Sigmoid colon (tissue), 7 donors: ENCODE measurements around the gene TAF1B. TPM values are rescaled to one million over a fixed set of nuclear protein-coding genes. Genes with fewer than 3 reads are reported as not detected.
"Not testable (repeated sequence)": the region's sequence is repeated elsewhere in the genome, so short reads cannot be mapped to it uniquely, and the experiment has no call there.

Experiments used
- DNase-seq: peaks from one replicate; pipeline ENCODE4 v3.0.0-alpha.2; 2019
- H3K27ac ChIP-seq, 4 donors: fragments of 200-600 bp; sonication (generic); one replicate each; pipeline ENCODE4 v1.5.1; 2016 to 2019; ENCODE audit warnings: mild to moderate bottlenecking in 1 of 4
- H3K27me3 ChIP-seq, 3 donors: fragments of 200-600 bp; sonication (generic); one replicate each; pipeline ENCODE4 v1.5.1; 2019; ENCODE audit warnings: mild to moderate bottlenecking in 1 of 3
- H3K36me3 ChIP-seq, 4 donors: fragments of 200-600 bp; sonication (generic); one replicate each; pipeline ENCODE4 v1.5.1; 2016 to 2019
- H3K4me1 ChIP-seq, 4 donors: fragments of 200-600 bp; sonication (generic); one replicate each; pipeline ENCODE4 v1.5.1; 2017 to 2019
- H3K4me3 ChIP-seq, 4 donors: fragments of 200-600 bp; sonication (generic); one replicate each; pipeline ENCODE4 v1.5.1; 2017 to 2019; ENCODE audit warnings: mild to moderate bottlenecking in 2 of 4, moderate library complexity in 1 of 4
- H3K9me3 ChIP-seq, 4 donors: fragments of 200-600 bp in 3 of 4; sonication (generic) in 3 of 4; one replicate each; pipeline versions ENCODE4 v1.5.1 to v1.6.1; 2013 to 2019
- CTCF ChIP-seq, 4 experiments: fragments of 450-650 bp in 3 of 4; fragments of 200-600 bp in 1 of 4; IDR thresholded peaks; one replicate each; pipeline ENCODE4 v1.5.1; 2016 to 2019; ENCODE audit warnings: antibody characterized with exemption in 4 of 4, mild to moderate bottlenecking in 3 of 4, moderate library complexity in 2 of 4
- EP300 ChIP-seq, 4 donors: sonication (generic); formaldehyde crosslinking; IDR thresholded peaks; one replicate each; pipeline ENCODE4 v1.6.1; 2017; ENCODE audit warnings: antibody characterized with exemption in 4 of 4
- POLR2A ChIP-seq, 2 donors: fragments of 450-650 bp; IDR thresholded peaks; one replicate each; pipeline ENCODE4 v1.6.1; 2016; ENCODE audit warnings: antibody characterized with exemption in 2 of 2, mild to moderate bottlenecking in 2 of 2, moderate library complexity in 2 of 2
- POLR2AphosphoS5 ChIP-seq, 4 donors: sonication (generic); formaldehyde crosslinking; IDR thresholded peaks; one replicate each; pipeline ENCODE4 v1.6.1; 2017; ENCODE audit warnings: antibody characterized with exemption in 4 of 4
- WGBS, 2 donors: extraction: QIAGEN DNeasy Blood & Tissue Kit; methylation state at CpG; one replicate each; pipeline ENCODE4 v1.1.7; 2013; 5-methylcytosine and 5-hydroxymethylcytosine counted together
- intact Hi-C: fragments of 100-400 bp; cut with DNase I; formaldehyde crosslinking; loops from one replicate; pipeline ENCODE4 v1.15.1; 2023
- polyA plus RNA-seq, 3 donors: library from polyadenylated mRNA; stranded (reverse); fragments of 200-250 nt; gene quantifications; one replicate each; pipeline ENCODE4 v1.2.3, GENCODE V29; 2013
- total RNA-seq, 4 donors: library from RNA; depleted of rRNA; stranded (reverse); fragments of >200 nt; gene quantifications; one replicate each; pipeline ENCODE4 v1.1.0, GENCODE V29; 2016
- donor health status: healthy with polysubstance abuse.
- donor health status: Bipolar disorder and iron deficiency.
- donor health status: healthy.

The TAF1B gene
- total and polyA plus RNA-seq, 7 donors = 2.3 to 19.8 (median 11.4) TPM

DNA sequence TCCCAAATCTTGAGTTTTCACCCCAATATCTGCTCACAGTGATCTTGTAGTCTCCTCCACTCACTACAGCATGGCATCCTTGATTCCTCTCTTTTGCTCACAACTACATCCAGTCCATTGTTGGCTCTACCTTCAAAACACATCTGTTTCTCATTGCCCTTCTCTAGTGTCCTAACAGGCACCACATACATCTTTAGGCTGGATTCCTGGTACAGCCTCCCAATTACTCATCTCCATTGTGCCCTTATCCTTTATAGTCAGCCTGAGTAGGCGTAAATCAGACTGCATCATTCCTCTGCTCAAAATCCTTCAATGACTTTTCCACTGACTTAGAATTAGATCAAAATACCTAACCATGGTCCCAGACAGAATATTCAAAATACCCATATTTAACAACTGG lies 10.7 kb upstream of the TAF1B start:
- no peaks in the 10 kb centered on the region for H3K4me1 ChIP-seq
- H3K27me3 ChIP-seq = no peaks in the 10 kb centered on the region
- no peak for DNase-seq
- intact Hi-C loops = no loop called here
- TF ChIP-seq CTCF (IDR thresholded peaks at IDR 0.05) (no peak), EP300 (IDR thresholded peaks at IDR 0.05) (no peak), POLR2AphosphoS5 (IDR thresholded peaks at IDR 0.05) (no peak), POLR2A (IDR thresholded peaks at IDR 0.05) (no peak)
- no peaks in the 10 kb centered on the region for H3K36me3 ChIP-seq
- H3K27ac ChIP-seq = no peak overlapping the region
- no peak overlapping the region for H3K4me3 ChIP-seq
- no peaks in the 10 kb centered on the region for H3K9me3 ChIP-seq
- whole genome bisulfite sequencing, 2 donors = 95 to 96% methylated on average over 1 of the region's 1 CpG

GRCh38 chr2:9835068-9835467 lies 8.2 kb upstream of the TAF1B start:
- H3K9me3 ChIP-seq, H3K4me1 ChIP-seq, intact Hi-C loops, H3K27ac ChIP-seq, DNase-seq, H3K27me3 ChIP-seq, H3K4me3 ChIP-seq, H3K36me3 ChIP-seq: not testable (repeated sequence)
- WGBS, 2 donors = 94 to 96% methylated on average over 1 of the region's 1 CpG

GRCh38 chr2:9836074-9836473 lies 7.2 kb upstream of the TAF1B start:
- intact Hi-C loops = no loop called here
- no peak for DNase-seq
- TF ChIP-seq POLR2AphosphoS5 (IDR thresholded peaks at IDR 0.05) (no peak), CTCF (IDR thresholded peaks at IDR 0.05) (no peak), EP300 (IDR thresholded peaks at IDR 0.05) (no peak), POLR2A (IDR thresholded peaks at IDR 0.05) (no peak)
- H3K36me3 ChIP-seq = no peaks in the 10 kb centered on the region
- no peaks in the 10 kb centered on the region for H3K9me3 ChIP-seq
- H3K27ac ChIP-seq = no peak overlapping the region
- H3K4me1 ChIP-seq = no peaks in the 10 kb centered on the region
- H3K27me3 ChIP-seq = no peaks in the 10 kb centered on the region
- WGBS, 2 donors = 79 to 88% methylated on average over 3 of the region's 3 CpGs
- H3K4me3 ChIP-seq = no peak overlapping the region

DNA sequence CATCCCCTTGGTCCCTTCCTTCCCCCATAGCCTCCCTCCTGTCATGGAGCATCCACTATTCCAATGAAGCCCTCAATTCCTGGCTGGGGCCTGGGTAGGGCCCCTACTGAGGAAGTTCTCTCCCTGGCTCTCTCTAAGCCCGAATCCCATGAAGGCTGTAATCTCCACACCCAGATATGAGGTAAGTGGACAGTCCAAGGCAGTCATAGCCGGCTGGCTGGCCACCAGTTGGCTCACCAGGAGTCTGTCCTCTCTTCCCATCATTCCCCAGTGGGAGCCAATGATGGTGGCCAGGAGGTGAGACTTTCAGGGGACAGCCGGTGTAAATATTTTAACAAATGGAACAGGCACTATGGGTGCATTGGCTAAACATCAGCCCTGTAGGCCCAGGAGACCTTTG lies 6.8 kb upstream of the TAF1B start:
- H3K4me1 ChIP-seq = no peaks in the 10 kb centered on the region
- no peak overlapping the region for H3K27ac ChIP-seq
- H3K27me3 ChIP-seq = no peaks in the 10 kb centered on the region
- intact Hi-C loops = no loop called here
- TF ChIP-seq POLR2AphosphoS5 (IDR thresholded peaks at IDR 0.05) (no peak), EP300 (IDR thresholded peaks at IDR 0.05) (no peak), POLR2A (IDR thresholded peaks at IDR 0.05) (no peak), CTCF (IDR thresholded peaks at IDR 0.05) (no peak)
- no peaks in the 10 kb centered on the region for H3K9me3 ChIP-seq
- WGBS, 2 donors = 95 to 98% methylated on average over 3 of the region's 3 CpGs
- no peaks in the 10 kb centered on the region for H3K36me3 ChIP-seq
- no peak for DNase-seq
- no peak overlapping the region for H3K4me3 ChIP-seq

DNA sequence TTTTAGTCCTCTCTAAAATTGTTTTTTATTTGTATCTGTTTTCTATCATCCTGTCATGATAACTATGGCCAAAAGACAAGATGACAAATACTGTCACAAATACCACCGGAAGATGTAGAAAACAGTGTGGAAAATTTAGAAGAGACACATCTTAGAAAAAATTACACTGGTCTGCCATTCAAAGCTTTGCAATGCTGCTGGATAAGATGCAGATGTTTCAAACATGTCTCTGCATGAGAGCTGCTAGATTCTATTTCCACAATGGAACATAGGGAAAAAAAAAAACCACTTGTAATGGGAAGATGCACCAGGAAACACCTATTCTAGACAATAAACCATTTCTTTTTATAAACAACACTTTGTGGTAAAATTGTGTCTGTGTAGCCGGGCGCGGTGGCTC lies 5.8 kb upstream of the TAF1B start:
- TF ChIP-seq POLR2A (IDR thresholded peaks at IDR 0.05) = no peak
- no peak for TF ChIP-seq EP300 (IDR thresholded peaks at IDR 0.05)
- TF ChIP-seq CTCF (IDR thresholded peaks at IDR 0.05) = no peak
- no peak for TF ChIP-seq POLR2AphosphoS5 (IDR thresholded peaks at IDR 0.05)
- Histone ChIP-seq H3K27me3 (no peaks in the 10 kb centered on the region), H3K27ac (no peak overlapping the region), H3K9me3 (no peaks in the 10 kb centered on the region), H3K4me1 (no peaks in the 10 kb centered on the region), H3K36me3 (no peaks in the 10 kb centered on the region), H3K4me3 (no peak overlapping the region)
- DNase-seq = no peak
- intact Hi-C loops = no loop called here
- WGBS, 2 donors = 86 to 89% methylated on average over 4 of the region's 4 CpGs
